Ovary (tissue), 3 donors: ENCODE results near the gene NSMF.

Source experiments
- EP300 ChIP-seq: sonication (generic); formaldehyde crosslinking; IDR thresholded peaks from one replicate; pipeline ENCODE4 v1.6.1; 2017; ENCODE audit warnings: antibody characterized with exemption
- POLR2A ChIP-seq: fragments of 450-650 bp; IDR thresholded peaks from one replicate; pipeline ENCODE4 v1.6.1; 2017; ENCODE audit warnings: antibody characterized with exemption, mild to moderate bottlenecking, moderate library complexity
- TF ChIP-seq, protein P1 (sequence below), 3 donors: fragments of 450-650 bp in 2 of 3; fragments of 200-600 bp in 1 of 3; IDR thresholded peaks; one replicate each; pipeline versions ENCODE4 v1.5.1 to v1.8.0; 2016 to 2022; ENCODE audit warnings: antibody characterized with exemption in 3 of 3, mild to moderate bottlenecking in 1 of 3
- donor health status: DM: no; HTN: no; CAD: no.

- TF ChIP-seq, protein P1, sequence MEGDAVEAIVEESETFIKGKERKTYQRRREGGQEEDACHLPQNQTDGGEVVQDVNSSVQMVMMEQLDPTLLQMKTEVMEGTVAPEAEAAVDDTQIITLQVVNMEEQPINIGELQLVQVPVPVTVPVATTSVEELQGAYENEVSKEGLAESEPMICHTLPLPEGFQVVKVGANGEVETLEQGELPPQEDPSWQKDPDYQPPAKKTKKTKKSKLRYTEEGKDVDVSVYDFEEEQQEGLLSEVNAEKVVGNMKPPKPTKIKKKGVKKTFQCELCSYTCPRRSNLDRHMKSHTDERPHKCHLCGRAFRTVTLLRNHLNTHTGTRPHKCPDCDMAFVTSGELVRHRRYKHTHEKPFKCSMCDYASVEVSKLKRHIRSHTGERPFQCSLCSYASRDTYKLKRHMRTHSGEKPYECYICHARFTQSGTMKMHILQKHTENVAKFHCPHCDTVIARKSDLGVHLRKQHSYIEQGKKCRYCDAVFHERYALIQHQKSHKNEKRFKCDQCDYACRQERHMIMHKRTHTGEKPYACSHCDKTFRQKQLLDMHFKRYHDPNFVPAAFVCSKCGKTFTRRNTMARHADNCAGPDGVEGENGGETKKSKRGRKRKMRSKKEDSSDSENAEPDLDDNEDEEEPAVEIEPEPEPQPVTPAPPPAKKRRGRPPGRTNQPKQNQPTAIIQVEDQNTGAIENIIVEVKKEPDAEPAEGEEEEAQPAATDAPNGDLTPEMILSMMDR (IDR thresholded peaks at IDR 0.05): no peak
- TF ChIP-seq POLR2A (no peak), EP300 (no peak)
These were observed 35.6 kb upstream of the NSMF start for GRCh38 chr9:137494550-137495351.
